Measurements from ENCODE around the gene CTDSPL.

GRCh38 chr3:38005076-38006020, 143.7 kb downstream of the CTDSPL start:
- TF ChIP-seq REST (IDR thresholded peaks at IDR 0.05), result no peak
- no peak for TF ChIP-seq CTCF (IDR thresholded peaks at IDR 0.05; ENCODE audit: low read depth, low read length, missing input control)
- no peak for TF ChIP-seq TAF1 (conservative IDR thresholded peaks at IDR 0.05)
- TF ChIP-seq MAX (IDR thresholded peaks at IDR 0.05), result no peak
- TF ChIP-seq SP1 (IDR thresholded peaks at IDR 0.05), result no peak
- TF ChIP-seq JUND (IDR thresholded peaks at IDR 0.05), result no peak
- TF ChIP-seq EGR1 (IDR thresholded peaks at IDR 0.05; ENCODE audit: low read depth in 2 of 2), result no peak
- TF ChIP-seq ZBTB33 (IDR thresholded peaks at IDR 0.05), result no peak
- no peak for TF ChIP-seq ATF3 (IDR thresholded peaks at IDR 0.05)
- no peak for TF ChIP-seq NR2F2 (IDR thresholded peaks at IDR 0.05)
